Lower leg skin (tissue), 3 donors: Measurements from ENCODE around the gene CADPS2.

Experiments used
- POLR2A ChIP-seq, 2 donors: fragments of 450-650 bp; IDR thresholded peaks; one replicate each; pipeline ENCODE4 v1.6.1; 2016 to 2017; ENCODE audit warnings: antibody characterized with exemption in 2 of 2, mild to moderate bottlenecking in 1 of 2, moderate library complexity in 1 of 2
- TF ChIP-seq, protein P1 (sequence below), 3 donors: fragments of 450-650 bp; IDR thresholded peaks; one replicate each; pipeline ENCODE4 v1.5.1; 2016; ENCODE audit warnings: antibody characterized with exemption in 3 of 3, mild to moderate bottlenecking in 3 of 3, moderate library complexity in 2 of 3

GRCh38 chr7:122600042-122600441 lies 286.2 kb downstream of the CADPS2 start:
- TF ChIP-seq, protein P1, sequence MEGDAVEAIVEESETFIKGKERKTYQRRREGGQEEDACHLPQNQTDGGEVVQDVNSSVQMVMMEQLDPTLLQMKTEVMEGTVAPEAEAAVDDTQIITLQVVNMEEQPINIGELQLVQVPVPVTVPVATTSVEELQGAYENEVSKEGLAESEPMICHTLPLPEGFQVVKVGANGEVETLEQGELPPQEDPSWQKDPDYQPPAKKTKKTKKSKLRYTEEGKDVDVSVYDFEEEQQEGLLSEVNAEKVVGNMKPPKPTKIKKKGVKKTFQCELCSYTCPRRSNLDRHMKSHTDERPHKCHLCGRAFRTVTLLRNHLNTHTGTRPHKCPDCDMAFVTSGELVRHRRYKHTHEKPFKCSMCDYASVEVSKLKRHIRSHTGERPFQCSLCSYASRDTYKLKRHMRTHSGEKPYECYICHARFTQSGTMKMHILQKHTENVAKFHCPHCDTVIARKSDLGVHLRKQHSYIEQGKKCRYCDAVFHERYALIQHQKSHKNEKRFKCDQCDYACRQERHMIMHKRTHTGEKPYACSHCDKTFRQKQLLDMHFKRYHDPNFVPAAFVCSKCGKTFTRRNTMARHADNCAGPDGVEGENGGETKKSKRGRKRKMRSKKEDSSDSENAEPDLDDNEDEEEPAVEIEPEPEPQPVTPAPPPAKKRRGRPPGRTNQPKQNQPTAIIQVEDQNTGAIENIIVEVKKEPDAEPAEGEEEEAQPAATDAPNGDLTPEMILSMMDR (IDR thresholded peaks at IDR 0.05): no peak
- no peak for TF ChIP-seq POLR2A (IDR thresholded peaks at IDR 0.05)
